Caki2 (cell line): Measurements from ENCODE around the gene MPP3. TPM values are rescaled to one million over a fixed set of nuclear protein-coding genes. Genes with fewer than 3 reads are reported as not detected.
A peak's percentile ranks its signal among the peaks of the same experiment; 100 is the strongest.

Experiments
- DNase-seq: peaks from one replicate; pipeline ENCODE4 v3.0.0-alpha.2; 2015; ENCODE audit warnings: low read depth
- in situ Hi-C: cut with HindIII; loops from 2 replicates; pipeline ENCODE4 v1.10.0; 2016; ENCODE audit warnings: low sequenced_read_pairs, low pct_unique_long_range_greater_than_20kb, mixed read lengths
- total RNA-seq: library from RNA; depleted of rRNA; stranded (reverse); fragments of >200 nt; shearing (Covaris generic); gene quantifications from 2 replicates; pipeline ENCODE4 v1.2.3, GENCODE V29; 2014; ENCODE audit warnings: low replicate concordance; rRNA removed

The MPP3 gene
- total RNA-seq, 1 experiment from 2014 or later, result 11.6 TPM

GRCh38 chr17:43768382-43768781 is 64.6 kb downstream of the MPP3 start:
- in situ Hi-C loops, result no loop called here
- DNase-seq, result no peak

GRCh38 chr17:43767713-43768059 is 65.3 kb downstream of the MPP3 start:
- DNase-seq, result no peak
- in situ Hi-C loops, result no loop called here

- no peak for DNase-seq
- in situ Hi-C loops, result no loop called here
Observed at GRCh38 chr17:43767053-43767712, 65.8 kb downstream of the MPP3 start.

- DNase-seq, result peak; percentile 42
- in situ Hi-C loops, result no loop called here
Observed at GRCh38 chr17:43766413-43767052, 66.4 kb downstream of the MPP3 start.

- in situ Hi-C loops, result no loop called here
Observed at GRCh38 chr17:43760254-43760852, 72.6 kb downstream of the MPP3 start.

GRCh38 chr17:43759836-43760235 is 73.1 kb downstream of the MPP3 start:
- in situ Hi-C loops, result loop anchor here (10.0 kb wide), 1 partner anchor 55 kb away; no protein-coding TSS in a partner anchor
- no peak for DNase-seq

More at GRCh38 chr17:43760254-43760852, 72.6 kb downstream of the MPP3 start:
- peak; percentile 91 for DNase-seq

GRCh38 chr17:43758497-43759174 is 74.3 kb downstream of the MPP3 start, which contains the start of gene SOST:
TSS of gene SOST (minus strand) at chr17:43758791. CDS start at chr17:43758741, 50 bp downstream.
- in situ Hi-C loops, result loop anchor here (10.0 kb wide), 1 partner anchor 54 kb away; no protein-coding TSS in a partner anchor
- no peak for DNase-seq

- in situ Hi-C loops, result loop anchor here (10.0 kb wide), 1 partner anchor 53 kb away; no protein-coding TSS in a partner anchor
- no peak for DNase-seq
Observed at GRCh38 chr17:43758086-43758485, 74.9 kb downstream of the MPP3 start.

- no peak for DNase-seq
- in situ Hi-C loops, result loop anchor here (10.0 kb wide), 1 partner anchor 52 kb away; no protein-coding TSS in a partner anchor
Observed at GRCh38 chr17:43757171-43757660, 75.7 kb downstream of the MPP3 start.

GRCh38 chr17:43756201-43756600 is 76.7 kb downstream of the MPP3 start:
- no peak for DNase-seq
- in situ Hi-C loops, result loop anchor here (10.0 kb wide), 1 partner anchor 51 kb away; no protein-coding TSS in a partner anchor

- no peak for DNase-seq
- in situ Hi-C loops, result loop anchor here (10.0 kb wide), 1 partner anchor 51 kb away; no protein-coding TSS in a partner anchor
Observed at GRCh38 chr17:43755389-43755875, 77.5 kb downstream of the MPP3 start.

GRCh38 chr17:43754947-43755346 is 78.0 kb downstream of the MPP3 start:
- in situ Hi-C loops, result loop anchor here (10.0 kb wide), 1 partner anchor 50 kb away; no protein-coding TSS in a partner anchor
- no peak for DNase-seq

- in situ Hi-C loops, result loop anchor here (10.0 kb wide), 1 partner anchor 49 kb away; no protein-coding TSS in a partner anchor
- DNase-seq, result no peak
Observed at GRCh38 chr17:43753493-43754129, 79.3 kb downstream of the MPP3 start.

Other genes with a start within 250 kb of the MPP3 start
- not detected in 2 replicates for gene MEOX1, start 171.2 kb downstream of the MPP3 start, total RNA-seq
- gene SOST, start 74.4 kb downstream of the MPP3 start, total RNA-seq, result 1.8 and 2.4 TPM in 2 replicates
- 48.7 and 54.8 TPM in 2 replicates for gene DUSP3, start 54.2 kb downstream of the MPP3 start, total RNA-seq
- gene CFAP97D1, start 52.7 kb downstream of the MPP3 start, total RNA-seq, result not detected in 2 replicates
- gene CD300LG, start 14.0 kb upstream of the MPP3 start, total RNA-seq, result not detected in 2 replicates
- gene MPP2, start 74.4 kb upstream of the MPP3 start, total RNA-seq, result 4.8 and 8.1 TPM in 2 replicates
- not detected in 2 replicates for gene PPY, start 109.3 kb upstream of the MPP3 start, total RNA-seq
- gene PYY, start 120.8 kb upstream of the MPP3 start, total RNA-seq, result not detected in 2 replicates
- gene NAGS, start 171.5 kb upstream of the MPP3 start, total RNA-seq, result 1.5 and 3.0 TPM in 2 replicates
- gene TMEM101, start 181.8 kb upstream of the MPP3 start, total RNA-seq, result 98.2 and 101 TPM in 2 replicates
- 77.9 and 126 TPM in 2 replicates for gene LSM12, start 233.5 kb upstream of the MPP3 start, total RNA-seq
- 42.4 and 50.6 TPM in 2 replicates for gene G6PC3, start 237.6 kb upstream of the MPP3 start, total RNA-seq